GM19468 (cell line): ENCODE results near the gene SIGLEC1.

Experiments used
- ATAC-seq: cut with Tn5 transposase; IDR thresholded peaks from one replicate; pipeline ENCODE4 v1.9.1; 2021; ENCODE audit warnings: mild to moderate bottlenecking, moderate library complexity, moderate number of reproducible peaks; ENCODE audit not compliant: unreplicated experiment; ENCODE audit errors: extremely low read depth

Gene SIGLEC1

GRCh38 chr20:3729378-3729777 lies 17.0 kb upstream of the SIGLEC1 start:
- ATAC-seq = no peak

- no peak for ATAC-seq
Measured at GRCh38 chr20:3728876-3729275, 16.5 kb upstream of the SIGLEC1 start.

GRCh38 chr20:3728354-3728753 lies 16.0 kb upstream of the SIGLEC1 start:
- no peak for ATAC-seq

GRCh38 chr20:3727401-3728021 lies 15.1 kb upstream of the SIGLEC1 start:
- no peak for ATAC-seq

- ATAC-seq = no peak
Measured at GRCh38 chr20:3724356-3724755, 12.0 kb upstream of the SIGLEC1 start.

GRCh38 chr20:3723284-3723683 lies 10.9 kb upstream of the SIGLEC1 start:
- ATAC-seq = no peak

GRCh38 chr20:3721912-3722311 lies 9.5 kb upstream of the SIGLEC1 start:
- no peak for ATAC-seq

GRCh38 chr20:3720626-3721025 lies 8.2 kb upstream of the SIGLEC1 start:
- ATAC-seq = no peak

GRCh38 chr20:3720068-3720467 lies 7.7 kb upstream of the SIGLEC1 start:
- no peak for ATAC-seq

GRCh38 chr20:3719046-3719445 lies 6.6 kb upstream of the SIGLEC1 start:
- no peak for ATAC-seq

- ATAC-seq = no peak
Measured at GRCh38 chr20:3716195-3716834, 3.9 kb upstream of the SIGLEC1 start.

- no peak for ATAC-seq
Measured at GRCh38 chr20:3714092-3714491, 1.7 kb upstream of the SIGLEC1 start.

- no peak for ATAC-seq
Measured at GRCh38 chr20:3711484-3711941, 887 bp downstream of the SIGLEC1 start.

GRCh38 chr20:3710703-3711483 lies 1.5 kb downstream of the SIGLEC1 start:
- no peak for ATAC-seq

GRCh38 chr20:3710011-3710466 lies 2.4 kb downstream of the SIGLEC1 start:
- ATAC-seq = no peak

- no peak for ATAC-seq
Measured at GRCh38 chr20:3707508-3707899, 4.9 kb downstream of the SIGLEC1 start.

GRCh38 chr20:3706774-3707507 lies 5.5 kb downstream of the SIGLEC1 start:
- ATAC-seq = no peak

- ATAC-seq = no peak
Measured at GRCh38 chr20:3705970-3706739, 6.2 kb downstream of the SIGLEC1 start.

GRCh38 chr20:3705491-3705969 lies 6.9 kb downstream of the SIGLEC1 start:
- no peak for ATAC-seq

- no peak for ATAC-seq
Measured at GRCh38 chr20:3704087-3704486, 8.3 kb downstream of the SIGLEC1 start.
